ENCODE results near the gene NFKBIB. TPM values are rescaled to one million over a fixed set of nuclear protein-coding genes. Genes with fewer than 3 reads are reported as not detected.

Gene NFKBIB
- total and polyA plus RNA-seq, 2 of the 8 experiments (the other 6 are each of a cell fraction or from before 2014, with no cell fraction given) = 37.3 to 44.1 TPM

GRCh38 chr19:38867171-38867780 lies 32.5 kb upstream of the NFKBIB start:
- Histone ChIP-seq H2AFZ (ENCODE audit: low read length) (no peak overlapping the region), H3K79me1 (ENCODE audit: low read depth, low read length) (no peaks in the 10 kb centered on the region), H2BK15ac (ENCODE audit: low read length) (no peak overlapping the region), H3K23me2 (ENCODE audit: low read depth, low read length) (peaks cover 7% of the 10 kb centered on the region; the same call in 1 of the 2 replicates), H3K4me1 (replicated peaks in 1 of 4; ENCODE audit: control insufficient read depth in 3 of 4, insufficient read depth in 4 of 4, low read length in 3 of 4) (peaks cover 0 to 7% (median 4%) of the 10 kb centered on the region in 4 experiments; a peak in 5 of 7 replicates), H3K4me3 (ENCODE audit: extremely low read depth in 1 of 4, insufficient read depth in 2 of 4, low read depth in 3 of 4, low read length in 4 of 4) (no peak overlapping the region), H2AK5ac (ENCODE audit: low read depth, low read length) (no peak overlapping the region), H3K27ac (ENCODE audit: low read depth, low read length) (no peak overlapping the region), H3K18ac (ENCODE audit: extremely low read depth, low read length) (no peak overlapping the region), H4K5ac (ENCODE audit: insufficient read length, low read depth, low read length) (no peak overlapping the region), H2BK12ac (ENCODE audit: low read depth, low read length) (no peak overlapping the region), H2BK120ac (replicated peaks; ENCODE audit: low read depth, low read length) (no peak overlapping the region), H4K20me1 (replicated peaks in 1 of 2; ENCODE audit: control insufficient read depth in 1 of 2, insufficient read depth in 2 of 2, low read length in 2 of 2) (no peaks in the 10 kb centered on the region), H3K27me3 (replicated peaks in 1 of 4; ENCODE audit: control insufficient read depth in 3 of 4, extremely low read depth in 1 of 4, insufficient read depth in 3 of 4, low read length in 3 of 4) (peaks cover 0 to 11% (median 5%) of the 10 kb centered on the region in 4 experiments; a peak in 5 of 7 replicates), H4K91ac (replicated peaks; ENCODE audit: insufficient read length, low read length) (no peak overlapping the region), H3K56ac (replicated peaks; ENCODE audit: insufficient read length, low read depth, low read length) (no peak overlapping the region), H3K79me2 (ENCODE audit: control insufficient read depth in 1 of 2, insufficient read depth in 2 of 2, low read length in 2 of 2) (no peaks in the 10 kb centered on the region), H3K23ac (ENCODE audit: insufficient read length) (no peak overlapping the region), H3K14ac (ENCODE audit: insufficient read length) (no peak overlapping the region), H3K9ac (replicated peaks in 1 of 4; ENCODE audit: extremely low read depth in 1 of 4, low read depth in 3 of 4, low read length in 3 of 4) (no peak overlapping the region), H3K9me3 (ENCODE audit: insufficient read depth in 2 of 2, low read depth in 1 of 2, low read length in 1 of 2) (no peaks in the 10 kb centered on the region), H4K8ac (ENCODE audit: extremely low read depth, insufficient read depth, low read length) (no peak overlapping the region), H3K4ac (replicated peaks; ENCODE audit: insufficient read length, low read depth, low read length) (no peak overlapping the region), H2BK5ac (ENCODE audit: low read depth, low read length) (no peak overlapping the region), H2BK20ac (ENCODE audit: low read length) (no peak overlapping the region), H3K4me2 (ENCODE audit: insufficient read depth in 1 of 2, low read depth in 2 of 2, low read length in 2 of 2) (no peak overlapping the region), H3K36me3 (ENCODE audit: control insufficient read depth in 2 of 4, insufficient read depth in 4 of 4, low read length in 3 of 4) (no peaks in the 10 kb centered on the region)
- DNase-seq (ENCODE audit: low read depth in 1 of 2, low spot score in 2 of 2) (no peak), FAIRE-seq (no peak)
- ChIA-PET CTCF (ENCODE audit: partially characterized antibody) (interaction anchor here (0.8 to 3.3 kb wide), 6 partner anchors 9 to 184 kb away, joined by 3 to 7 read pairs (median 4); partner anchors contain the start of genes MRPS12 and SARS2), POLR2A (ENCODE audit: partially characterized antibody) (interaction anchor here (0.6 to 1.5 kb wide), 5 partner anchors 15 to 485 kb away, joined by 3 to 5 read pairs (median 3); no protein-coding TSS in a partner anchor)
- 93% methylated on average over 10 of the region's 10 CpGs; no CpG with 5 or more reads in 1 of the 2 experiments for WGBS, 2 experiments (ENCODE audit: extremely low coverage in 1 of 2, insufficient coverage in 1 of 2, insufficient read length in 1 of 2, insufficient replicate concordance in 2 of 2, low coverage in 1 of 2, low lambda C conversion rate in 2 of 2, missing lambda C conversion rate in 1 of 2)
- TF ChIP-seq JUN (IDR thresholded peaks at IDR 0.05; ENCODE audit: low read depth, low read length) (no peak), KDM4A (IDR thresholded peaks at IDR 0.05; ENCODE audit: low read depth, low read length, severe bottlenecking) (no peak), RAD21 (IDR thresholded peaks at IDR 0.05 in 1 of 2, conservative IDR thresholded peaks at IDR 0.05 in 1 of 2; ENCODE audit: low read depth in 2 of 2, low read length in 2 of 2) (no peak), PHF8 (conservative IDR thresholded peaks at IDR 0.05; ENCODE audit: low read depth, low read length) (no peak), KDM1A (IDR thresholded peaks at IDR 0.05; ENCODE audit: borderline replicate concordance, low read length) (no peak), USF2 (IDR thresholded peaks at IDR 0.05; ENCODE audit: low read length) (no peak)
- TF ChIP-seq, protein P1, sequence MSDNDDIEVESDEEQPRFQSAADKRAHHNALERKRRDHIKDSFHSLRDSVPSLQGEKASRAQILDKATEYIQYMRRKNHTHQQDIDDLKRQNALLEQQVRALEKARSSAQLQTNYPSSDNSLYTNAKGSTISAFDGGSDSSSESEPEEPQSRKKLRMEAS (IDR thresholded peaks at IDR 0.05) = no peak
- TF ChIP-seq, protein P2, sequence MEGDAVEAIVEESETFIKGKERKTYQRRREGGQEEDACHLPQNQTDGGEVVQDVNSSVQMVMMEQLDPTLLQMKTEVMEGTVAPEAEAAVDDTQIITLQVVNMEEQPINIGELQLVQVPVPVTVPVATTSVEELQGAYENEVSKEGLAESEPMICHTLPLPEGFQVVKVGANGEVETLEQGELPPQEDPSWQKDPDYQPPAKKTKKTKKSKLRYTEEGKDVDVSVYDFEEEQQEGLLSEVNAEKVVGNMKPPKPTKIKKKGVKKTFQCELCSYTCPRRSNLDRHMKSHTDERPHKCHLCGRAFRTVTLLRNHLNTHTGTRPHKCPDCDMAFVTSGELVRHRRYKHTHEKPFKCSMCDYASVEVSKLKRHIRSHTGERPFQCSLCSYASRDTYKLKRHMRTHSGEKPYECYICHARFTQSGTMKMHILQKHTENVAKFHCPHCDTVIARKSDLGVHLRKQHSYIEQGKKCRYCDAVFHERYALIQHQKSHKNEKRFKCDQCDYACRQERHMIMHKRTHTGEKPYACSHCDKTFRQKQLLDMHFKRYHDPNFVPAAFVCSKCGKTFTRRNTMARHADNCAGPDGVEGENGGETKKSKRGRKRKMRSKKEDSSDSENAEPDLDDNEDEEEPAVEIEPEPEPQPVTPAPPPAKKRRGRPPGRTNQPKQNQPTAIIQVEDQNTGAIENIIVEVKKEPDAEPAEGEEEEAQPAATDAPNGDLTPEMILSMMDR (IDR thresholded peaks at IDR 0.05; ENCODE audit: control extremely low read depth in 1 of 3, insufficient read depth in 1 of 3, low read depth in 1 of 3, low read length in 3 of 3) = no peak

All from H1 (cell line).